AG10803 (cell line): Measurements from ENCODE around the gene PEAR1.

Experiments used
- DNase-seq: peaks from one replicate; pipeline ENCODE4 v3.0.0; 2010; ENCODE audit warnings: low read depth
- H3K4me3 ChIP-seq: 2 replicates; pipeline ENCODE4 v1.5.1; 2011; ENCODE audit warnings: mild to moderate bottlenecking, low read length, control low read depth
- CTCF ChIP-seq: conservative IDR thresholded peaks from 2 replicates; pipeline ENCODE4 v1.5.1; 2011; ENCODE audit warnings: mild to moderate bottlenecking, low read length, control low read depth, inconsistent platforms

The PEAR1 gene

DNA sequence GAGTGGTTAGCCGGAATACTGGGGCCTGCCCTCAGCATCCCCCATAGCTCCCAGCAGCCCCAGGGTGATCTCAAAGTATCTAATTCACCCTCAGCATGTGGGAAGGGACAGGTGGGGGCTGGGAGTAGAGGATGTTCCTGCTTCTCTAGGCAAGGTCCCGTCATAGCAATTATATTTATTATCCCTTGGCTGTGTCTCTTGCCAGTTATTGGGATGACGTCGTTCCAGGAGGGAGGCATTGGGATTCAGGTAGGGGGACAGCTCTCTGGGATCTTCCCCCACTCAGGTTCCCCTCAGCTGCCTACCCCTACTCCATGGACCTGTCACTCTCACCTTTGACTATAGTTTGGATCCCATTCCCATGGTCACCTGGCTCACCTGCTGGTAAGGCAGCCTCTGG lies 11.9 kb upstream of the PEAR1 start:
- no peak for DNase-seq
- no peak for TF ChIP-seq CTCF
- no peak overlapping the region for H3K4me3 ChIP-seq

GRCh38 chr1:156882543-156882942 lies 11.0 kb upstream of the PEAR1 start:
- no peak for DNase-seq
- no peak for TF ChIP-seq CTCF
- H3K4me3 ChIP-seq: no peak overlapping the region

DNA sequence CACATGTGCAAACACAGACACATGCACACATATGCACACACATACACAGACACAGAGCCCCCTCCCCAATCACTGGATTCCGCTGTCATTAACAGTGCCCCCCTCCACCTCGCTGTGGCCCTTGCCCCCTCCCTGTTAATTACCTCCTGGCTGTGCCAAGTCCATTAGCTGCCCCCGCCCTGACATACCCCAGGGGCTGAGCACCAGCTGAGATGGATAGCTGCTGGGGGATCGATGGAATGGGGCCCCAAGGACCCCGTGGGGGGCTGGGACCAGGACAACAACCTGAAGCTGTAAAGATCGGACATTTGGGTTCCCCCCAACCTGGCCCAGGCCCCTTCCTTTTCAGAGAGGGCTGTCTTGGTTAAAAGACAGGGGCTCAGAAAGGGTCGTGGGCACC lies 9.6 kb upstream of the PEAR1 start:
- no peak for DNase-seq
- TF ChIP-seq CTCF: no peak

GRCh38 chr1:156884560-156885184 lies 8.8 kb upstream of the PEAR1 start:
- H3K4me3 ChIP-seq: no peak overlapping the region
- DNase-seq: no peak
- TF ChIP-seq CTCF: no peak

More for the DNA sequence above, 9.6 kb upstream of the PEAR1 start:
- H3K4me3 ChIP-seq: no peak overlapping the region

- no peak for TF ChIP-seq CTCF
- DNase-seq: peak; percentile 46
- H3K4me3 ChIP-seq: no peak overlapping the region
Measured at GRCh38 chr1:156885314-156885713, 8.2 kb upstream of the PEAR1 start.

GRCh38 chr1:156885880-156886355 lies 7.6 kb upstream of the PEAR1 start:
- H3K4me3 ChIP-seq: no peak overlapping the region
- DNase-seq: no peak
- no peak for TF ChIP-seq CTCF

DNA sequence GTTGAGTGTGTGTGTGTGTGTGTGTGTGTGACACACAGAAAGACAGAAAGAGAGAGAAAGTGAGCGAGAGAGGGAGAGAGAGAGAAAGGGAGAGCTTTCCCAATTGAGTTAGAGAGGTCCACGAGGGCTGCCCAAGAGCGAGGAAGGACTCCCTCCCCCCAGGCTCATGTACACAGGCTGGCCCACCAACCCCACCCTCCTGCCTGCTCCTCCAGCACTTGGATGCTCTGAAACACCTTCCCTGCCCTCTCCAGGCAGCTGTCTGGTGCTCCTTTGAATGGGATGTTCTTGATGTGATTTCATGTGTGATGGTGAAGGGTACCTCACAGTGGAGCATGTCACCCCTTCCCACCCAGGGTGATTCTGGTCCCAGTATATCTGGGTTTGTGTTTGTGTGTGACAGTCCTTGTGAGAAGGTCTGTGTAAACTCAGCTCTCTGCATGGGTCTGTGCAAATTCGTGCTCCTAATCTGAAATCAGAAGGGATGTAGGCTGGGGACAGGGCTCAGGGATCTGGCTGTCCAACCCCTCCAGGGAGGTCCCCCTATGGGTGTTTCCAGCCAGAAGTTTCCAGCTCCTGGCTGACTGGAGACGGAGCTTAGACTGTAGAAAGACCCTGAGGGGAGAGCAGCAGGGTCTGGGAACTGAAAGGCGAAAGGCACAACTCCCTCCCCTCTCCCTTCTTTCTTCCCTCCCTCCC lies 6.8 kb upstream of the PEAR1 start:
- TF ChIP-seq CTCF: no peak

More for the DNA sequence above, 6.8 kb upstream of the PEAR1 start:
- no peak for DNase-seq
- H3K4me3 ChIP-seq: no peak overlapping the region
